HG03469 (cell line): Measurements from ENCODE around the gene ARSB.

Experiments used
- ATAC-seq: cut with Tn5 transposase; IDR thresholded peaks from one replicate; pipeline ENCODE4 v1.9.1; 2021; ENCODE audit warnings: mild to moderate bottlenecking, moderate library complexity, moderate number of reproducible peaks; ENCODE audit not compliant: unreplicated experiment

The ARSB gene

DNA sequence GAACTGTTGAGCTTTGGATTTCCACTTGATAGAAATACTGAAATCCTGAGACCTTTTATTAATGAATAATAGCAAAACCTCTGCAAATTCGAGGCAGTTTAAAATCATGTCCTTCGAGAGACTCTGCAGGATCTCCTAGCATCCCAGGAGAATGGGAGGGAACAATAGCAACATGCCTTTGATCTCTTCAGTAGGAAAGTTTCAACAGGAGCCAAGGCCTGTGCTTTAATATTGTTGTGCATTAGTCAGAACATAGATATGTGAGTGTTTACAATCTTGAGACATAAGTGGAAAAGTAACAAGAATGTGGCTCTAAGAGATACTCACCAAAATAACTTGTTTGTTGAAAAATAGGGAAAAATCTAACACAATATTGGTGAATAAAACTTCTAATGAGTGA lies 253.2 kb downstream of the ARSB start:
- ATAC-seq = no peak

DNA sequence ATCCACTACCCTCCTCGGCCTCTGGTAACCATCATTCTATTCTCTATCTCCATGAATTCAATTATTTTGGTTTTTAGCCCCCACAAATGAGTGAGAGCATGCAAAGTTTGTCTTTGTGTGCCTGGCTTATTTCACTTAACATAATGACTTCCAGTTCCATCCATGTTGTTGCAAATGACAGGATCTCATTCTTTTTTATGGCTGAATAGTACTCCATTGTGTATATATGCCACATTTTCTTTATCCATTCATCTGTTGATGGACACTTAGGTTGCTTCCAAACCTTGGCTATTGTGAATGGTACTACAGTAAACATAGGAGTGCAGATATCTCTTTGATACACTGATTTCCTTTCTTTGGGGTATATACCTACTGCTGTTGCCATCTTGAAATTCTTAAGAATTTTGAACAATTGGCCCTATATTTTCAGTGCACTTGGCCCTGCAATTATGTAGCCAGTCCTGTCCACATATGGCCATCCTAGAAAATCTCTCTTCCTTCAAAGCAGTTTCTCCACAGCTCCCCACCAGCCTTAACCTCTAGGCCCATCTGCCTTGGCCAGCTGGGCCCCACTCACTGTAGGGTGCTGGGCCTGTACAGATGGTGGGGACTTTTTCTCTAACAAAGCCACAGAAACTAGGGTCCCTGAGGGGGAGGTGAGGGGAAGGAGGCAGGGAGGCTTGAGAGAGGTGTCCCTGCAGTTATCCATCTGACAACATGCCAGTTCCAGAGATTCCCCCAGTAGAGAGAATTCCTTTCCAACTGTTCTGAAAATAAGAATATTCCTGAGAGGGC lies 254.6 kb downstream of the ARSB start:
- no peak for ATAC-seq

- ATAC-seq = peak; percentile 63
These were observed 257.0 kb downstream of the ARSB start for GRCh38 chr5:78727786-78728761.
